MCF 10A (cell line): Measurements from ENCODE around the gene GSK3B. TPM values are rescaled to one million over a fixed set of nuclear protein-coding genes. Genes with fewer than 3 reads are reported as not detected.

Source experiments
- BruUV-seq: library from RNA; stranded (reverse); fragments of 400-500 nt; replicated peaks from 2 replicates; lab custom pipeline; 2021; lab: Mats Ljungman, UMichigan
- CTCF ChIA-PET: fragments of 300-600 bp; sonication (Branson Sonifier 250); formaldehyde crosslinking; extraction: SDS; loops from one replicate; lab custom pipeline; 2021; ENCODE audit warnings: antibody characterized with exemption, inconsistent platforms; lab: Yijun Ruan, JAX
- POLR2A ChIA-PET: fragments of 300-600, 350-650 bp; sonication (Branson Sonifier 250); formaldehyde crosslinking; extraction: SDS; loops from one replicate; lab custom pipeline; 2020; ENCODE audit warnings: antibody characterized with exemption, inconsistent platforms; lab: Yijun Ruan, JAX
- DNase-seq: peaks from one replicate; pipeline ENCODE4 v3.0.0-alpha.2; 2018; ENCODE audit not compliant: unreplicated experiment
- H3K27ac Mint-ChIP-seq: one replicate; pipeline ENCODE4 v1.8.0; 2022; ENCODE audit warnings: mild to moderate bottlenecking, low read depth, mixed read lengths; ENCODE audit not compliant: unreplicated experiment
- H3K27me3 Mint-ChIP-seq: one replicate; pipeline ENCODE4 v1.8.0; 2022; ENCODE audit warnings: mixed read lengths; ENCODE audit not compliant: insufficient read depth, unreplicated experiment
- H3K36me3 Mint-ChIP-seq: one replicate; pipeline ENCODE4 v1.8.0; 2022; ENCODE audit warnings: mild to moderate bottlenecking, moderate library complexity, mixed read lengths; ENCODE audit not compliant: insufficient read depth, unreplicated experiment
- H3K4me1 Mint-ChIP-seq: one replicate; pipeline ENCODE4 v1.8.0; 2022; ENCODE audit warnings: mixed read lengths; ENCODE audit not compliant: insufficient read depth, unreplicated experiment
- H3K4me3 Mint-ChIP-seq: one replicate; pipeline ENCODE4 v1.8.0; 2022; ENCODE audit warnings: mild to moderate bottlenecking, moderate library complexity, mixed read lengths; ENCODE audit not compliant: unreplicated experiment
- H3K9me3 Mint-ChIP-seq: one replicate; pipeline ENCODE4 v1.8.0; 2022; ENCODE audit warnings: mixed read lengths; ENCODE audit not compliant: unreplicated experiment
- intact Hi-C: fragments of 100-400 bp; cut with micrococcal nuclease; formaldehyde crosslinking; loops from 2 replicates; pipeline ENCODE4 v1.14.1; 2022
- total RNA-seq: library from RNA; stranded (reverse); gene quantifications from 2 replicates; pipeline ENCODE4 v1.2.3, GENCODE V29; 2022
- TF ChIP-seq, protein P1 (sequence below): fragments of 200-600 bp; IDR thresholded peaks from one replicate; pipeline ENCODE4 v1.8.0; 2022; ENCODE audit warnings: antibody characterized with exemption, mild to moderate bottlenecking; ENCODE audit not compliant: unreplicated experiment

GSK3B gene
- total RNA-seq, 1 experiment from 2014 or later, result 71.5 TPM

DNA sequence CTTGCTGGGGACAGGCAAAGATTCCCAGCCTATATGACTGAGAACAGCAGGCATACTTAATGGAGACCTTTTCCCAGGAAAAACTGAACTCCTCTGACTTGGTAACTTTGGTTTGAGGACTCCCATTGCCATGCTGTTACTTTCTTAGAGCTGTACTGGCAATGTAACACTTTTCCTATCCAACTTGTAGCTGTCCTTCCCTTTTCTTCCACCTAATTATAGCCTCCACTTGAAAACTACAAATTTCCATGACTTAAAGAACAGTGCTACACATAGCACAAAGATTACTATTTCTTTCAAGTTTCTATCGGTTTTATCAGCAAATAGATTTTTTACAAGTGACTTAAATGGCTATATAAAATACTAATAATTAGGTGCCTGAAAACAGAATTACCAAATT is 116.9 kb downstream of the GSK3B start:
- peaks cover 13% of the 10 kb centered on the region for H3K4me1 Mint-ChIP-seq

DNA sequence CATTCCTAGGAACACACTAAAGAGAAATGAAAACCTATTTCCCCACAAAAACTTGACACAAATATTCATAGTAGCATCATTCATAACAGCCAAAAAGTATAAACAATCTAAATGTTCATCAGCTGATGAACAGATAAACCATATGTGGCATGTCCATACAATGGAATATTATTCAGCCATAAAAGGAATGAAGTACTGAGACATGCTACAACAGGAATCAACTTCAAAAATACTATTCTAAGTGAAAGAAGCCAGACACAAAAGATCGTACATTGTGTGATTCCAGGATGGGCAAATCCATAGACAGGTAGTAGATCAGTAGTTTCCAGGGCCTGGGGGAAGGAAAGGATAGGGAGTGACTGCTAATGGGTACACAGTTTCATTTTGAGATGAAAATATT is 118.0 kb downstream of the GSK3B start:
- H3K36me3 Mint-ChIP-seq, result peaks cover 12% of the 10 kb centered on the region
- H3K4me1 Mint-ChIP-seq, result peaks cover 13% of the 10 kb centered on the region
- H3K27me3 Mint-ChIP-seq, result no peaks in the 10 kb centered on the region
- TF ChIP-seq, protein P1, sequence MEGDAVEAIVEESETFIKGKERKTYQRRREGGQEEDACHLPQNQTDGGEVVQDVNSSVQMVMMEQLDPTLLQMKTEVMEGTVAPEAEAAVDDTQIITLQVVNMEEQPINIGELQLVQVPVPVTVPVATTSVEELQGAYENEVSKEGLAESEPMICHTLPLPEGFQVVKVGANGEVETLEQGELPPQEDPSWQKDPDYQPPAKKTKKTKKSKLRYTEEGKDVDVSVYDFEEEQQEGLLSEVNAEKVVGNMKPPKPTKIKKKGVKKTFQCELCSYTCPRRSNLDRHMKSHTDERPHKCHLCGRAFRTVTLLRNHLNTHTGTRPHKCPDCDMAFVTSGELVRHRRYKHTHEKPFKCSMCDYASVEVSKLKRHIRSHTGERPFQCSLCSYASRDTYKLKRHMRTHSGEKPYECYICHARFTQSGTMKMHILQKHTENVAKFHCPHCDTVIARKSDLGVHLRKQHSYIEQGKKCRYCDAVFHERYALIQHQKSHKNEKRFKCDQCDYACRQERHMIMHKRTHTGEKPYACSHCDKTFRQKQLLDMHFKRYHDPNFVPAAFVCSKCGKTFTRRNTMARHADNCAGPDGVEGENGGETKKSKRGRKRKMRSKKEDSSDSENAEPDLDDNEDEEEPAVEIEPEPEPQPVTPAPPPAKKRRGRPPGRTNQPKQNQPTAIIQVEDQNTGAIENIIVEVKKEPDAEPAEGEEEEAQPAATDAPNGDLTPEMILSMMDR, result no peak
- H3K9me3 Mint-ChIP-seq, result no peaks in the 10 kb centered on the region
- BruUV-seq, result no TSS peak
- H3K27ac Mint-ChIP-seq, result no peak overlapping the region
- ChIA-PET CTCF (interaction anchor here (1.1 kb wide), 1 partner anchor 188 kb away, joined by 3 read pairs; no protein-coding TSS in a partner anchor), POLR2A (interaction anchor here (1.0 to 1.5 kb wide), 2 partner anchors 8 to 120 kb away, joined by 3 to 7 read pairs; no protein-coding TSS in a partner anchor)
- DNase-seq, result no peak
- H3K4me3 Mint-ChIP-seq, result no peak overlapping the region
- intact Hi-C loops, result no loop called here

More for the DNA sequence above, 116.9 kb downstream of the GSK3B start:
- H3K27me3 Mint-ChIP-seq, result no peaks in the 10 kb centered on the region
- intact Hi-C loops, result no loop called here
- ChIA-PET CTCF (no interaction called here), POLR2A (interaction anchor here (1.0 kb wide), 1 partner anchor 14 kb away, joined by 3 read pairs; no protein-coding TSS in a partner anchor)
- H3K36me3 Mint-ChIP-seq, result peaks cover 7% of the 10 kb centered on the region
- BruUV-seq, result no TSS peak
- H3K9me3 Mint-ChIP-seq, result peaks cover under 1% of the 10 kb centered on the region
- H3K4me3 Mint-ChIP-seq, result no peak overlapping the region
- no peak for DNase-seq
- TF ChIP-seq, protein P1, result no peak
- H3K27ac Mint-ChIP-seq, result no peak overlapping the region

DNA sequence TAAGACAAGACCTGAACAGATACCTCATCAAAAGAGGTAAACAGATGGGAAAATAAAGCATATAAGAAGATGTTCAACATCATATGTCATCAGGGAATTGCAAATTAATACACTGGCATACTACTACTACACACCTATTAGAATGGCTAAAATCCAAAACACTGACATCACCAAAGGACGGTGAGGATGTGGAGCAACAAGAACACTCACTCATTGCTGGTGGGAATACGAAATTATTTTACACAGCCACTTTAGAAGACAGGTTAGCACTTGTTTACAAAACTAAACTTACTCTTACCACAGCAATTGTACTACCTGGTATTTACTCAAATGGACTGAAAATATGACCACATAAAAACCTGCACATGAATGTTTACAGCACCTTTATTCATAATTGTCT is 119.6 kb downstream of the GSK3B start:
- Mint-ChIP-seq H3K27me3 (no peaks in the 10 kb centered on the region), H3K36me3 (peaks cover 10% of the 10 kb centered on the region), H3K4me3 (no peak overlapping the region), H3K4me1 (peaks cover 18% of the 10 kb centered on the region), H3K27ac (no peak overlapping the region), H3K9me3 (no peaks in the 10 kb centered on the region)
- POLR2A ChIA-PET, result interaction anchor here (1.4 to 1.5 kb wide), 2 partner anchors 13 to 121 kb away, joined by 4 to 7 read pairs; no protein-coding TSS in a partner anchor
- TF ChIP-seq, protein P1, result no peak
- BruUV-seq, result no TSS peak
- CTCF ChIA-PET, result interaction anchor here (0.6 to 0.9 kb wide), 2 partner anchors 82 to 224 kb away, joined by 3 to 4 read pairs; no protein-coding TSS in a partner anchor
- peak; percentile 67 for DNase-seq
- intact Hi-C loops, result loop anchor here (5.0 kb wide), 1 partner anchor 118 kb away; the partner anchor contains the start of gene GSK3B

DNA sequence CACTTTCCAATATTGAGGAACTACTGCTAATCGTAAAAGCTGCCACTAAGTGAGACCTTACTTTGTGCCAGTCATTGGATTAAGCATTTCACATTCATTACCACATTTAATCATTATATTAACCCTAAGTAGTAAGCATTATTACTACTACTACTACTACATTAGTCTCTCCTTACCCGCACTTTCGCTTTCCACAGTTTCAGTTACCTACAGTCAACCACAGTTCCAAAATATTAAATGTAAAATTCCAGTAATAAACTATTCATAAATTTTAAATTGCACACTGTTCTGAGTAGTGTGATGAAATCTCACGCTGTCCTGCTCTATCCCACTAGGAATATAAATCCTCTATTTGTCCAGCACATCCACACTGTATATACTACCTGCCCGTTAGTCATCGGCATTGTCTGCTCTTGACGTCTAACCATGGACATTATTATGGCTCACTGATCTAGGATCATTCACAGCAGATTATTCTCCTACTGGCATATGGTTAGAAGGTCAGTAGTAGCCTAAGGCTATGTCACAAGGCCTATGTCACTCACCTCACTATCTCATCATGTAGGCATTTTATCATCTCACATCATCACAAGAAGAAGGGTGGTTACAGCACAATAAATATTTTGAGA is 121.1 kb downstream of the GSK3B start:
- TF ChIP-seq, protein P1, result no peak
- DNase-seq, result peak; percentile 45
- BruUV-seq, result no TSS peak
- Mint-ChIP-seq H3K4me1 (peaks cover 17% of the 10 kb centered on the region), H3K27me3 (no peaks in the 10 kb centered on the region), H3K9me3 (no peaks in the 10 kb centered on the region), H3K4me3 (no peak overlapping the region), H3K36me3 (peaks cover 8% of the 10 kb centered on the region), H3K27ac (peak overlapping the region; percentile 28)
- CTCF ChIA-PET, result interaction anchor here (0.6 kb wide), 1 partner anchor 272 kb away, joined by 4 read pairs; no protein-coding TSS in a partner anchor
- POLR2A ChIA-PET, result interaction anchor here (1.0 kb wide), 1 partner anchor 120 kb away, joined by 5 read pairs; no protein-coding TSS in a partner anchor
- intact Hi-C loops, result loop anchor here (5.0 kb wide), 1 partner anchor 119 kb away; the partner anchor contains the start of gene GSK3B
